Measurements from ENCODE around the gene MAPK11. TPM values are rescaled to one million over a fixed set of nuclear protein-coding genes. Genes with fewer than 3 reads are reported as not detected.

Gene MAPK11
- total and polyA plus RNA-seq, 4 donors: 5.7 to 40.2 (median 25.2) TPM

GRCh38 chr22:50272044-50272802 lies 2.0 kb upstream of the MAPK11 start:
- Histone ChIP-seq H3K36me3 (ENCODE audit: control insufficient read depth, insufficient read depth, low read length) (peaks cover 38% of the 10 kb centered on the region), H3K4me1 (ENCODE audit: control insufficient read depth, insufficient read depth, low read length) (peaks cover 65% of the 10 kb centered on the region), H3K27me3 (ENCODE audit: control insufficient read depth, insufficient read depth, low read length) (no peaks in the 10 kb centered on the region), H3K27ac (ENCODE audit: low read depth, low read length) (peak overlapping the region; percentile 67), H3K9me3 (ENCODE audit: control insufficient read depth, insufficient read depth, low read length) (no peaks in the 10 kb centered on the region), H3K4me3 (ENCODE audit: low read depth, low read length) (no peak overlapping the region)
- 35% methylated on average over 20 of the region's 26 CpGs for WGBS (ENCODE audit: insufficient coverage)
- DNase-seq (ENCODE audit: low read depth in 4 of 6, low spot score in 6 of 6): peak in 1 of 6 donors; percentile 18

GRCh38 chr22:50271519-50271970 lies 1.4 kb upstream of the MAPK11 start:
- no peak overlapping the region for H3K27ac ChIP-seq (ENCODE audit: low read depth, low read length)
- peak overlapping the region; percentile 26 for H3K4me3 ChIP-seq (ENCODE audit: low read depth, low read length)
- peak in 2 of 6 donors; percentile 87 to 90 for DNase-seq (ENCODE audit: low read depth in 4 of 6, low spot score in 6 of 6)
- peaks cover 38% of the 10 kb centered on the region for H3K36me3 ChIP-seq (ENCODE audit: control insufficient read depth, insufficient read depth, low read length)
- no peaks in the 10 kb centered on the region for H3K9me3 ChIP-seq (ENCODE audit: control insufficient read depth, insufficient read depth, low read length)
- H3K4me1 ChIP-seq (ENCODE audit: control insufficient read depth, insufficient read depth, low read length): peaks cover 71% of the 10 kb centered on the region
- H3K27me3 ChIP-seq (ENCODE audit: control insufficient read depth, insufficient read depth, low read length): no peaks in the 10 kb centered on the region
- under 1% methylated on average over 33 of the region's 45 CpGs for WGBS (ENCODE audit: insufficient coverage)

GRCh38 chr22:50270666-50271394 lies 650 bp upstream of the MAPK11 start:
- DNase-seq (ENCODE audit: low read depth in 4 of 6, low spot score in 6 of 6): peak in 2 of 6 donors; percentile 8 to 69
- Histone ChIP-seq H3K27me3 (ENCODE audit: control insufficient read depth, insufficient read depth, low read length) (no peaks in the 10 kb centered on the region), H3K9me3 (ENCODE audit: control insufficient read depth, insufficient read depth, low read length) (no peaks in the 10 kb centered on the region), H3K4me1 (ENCODE audit: control insufficient read depth, insufficient read depth, low read length) (peaks cover 74% of the 10 kb centered on the region), H3K36me3 (ENCODE audit: control insufficient read depth, insufficient read depth, low read length) (peaks cover 38% of the 10 kb centered on the region), H3K27ac (ENCODE audit: low read depth, low read length) (peak overlapping the region; percentile 53), H3K4me3 (ENCODE audit: low read depth, low read length) (peak overlapping the region; percentile 49)
- 1% methylated on average over 51 of the region's 53 CpGs for WGBS (ENCODE audit: insufficient coverage)

- Histone ChIP-seq H3K27me3 (ENCODE audit: control insufficient read depth, insufficient read depth, low read length) (no peaks in the 10 kb centered on the region), H3K36me3 (ENCODE audit: control insufficient read depth, insufficient read depth, low read length) (peaks cover 39% of the 10 kb centered on the region), H3K4me1 (ENCODE audit: control insufficient read depth, insufficient read depth, low read length) (peaks cover 67% of the 10 kb centered on the region), H3K9me3 (ENCODE audit: control insufficient read depth, insufficient read depth, low read length) (no peaks in the 10 kb centered on the region), H3K4me3 (ENCODE audit: low read depth, low read length) (peak overlapping the region; percentile 31), H3K27ac (ENCODE audit: low read depth, low read length) (peak overlapping the region; percentile 67)
- DNase-seq (ENCODE audit: low read depth in 4 of 6, low spot score in 6 of 6): peak in 2 of 6 donors; percentile 10 to 41
- 6% methylated on average over 17 of the region's 18 CpGs for WGBS (ENCODE audit: insufficient coverage)
These were observed 609 bp downstream of the MAPK11 start for GRCh38 chr22:50269573-50269969.

GRCh38 chr22:50268655-50269113 lies 1.5 kb downstream of the MAPK11 start:
- Histone ChIP-seq H3K27ac (ENCODE audit: low read depth, low read length) (no peak overlapping the region), H3K36me3 (ENCODE audit: control insufficient read depth, insufficient read depth, low read length) (peaks cover 44% of the 10 kb centered on the region), H3K4me1 (ENCODE audit: control insufficient read depth, insufficient read depth, low read length) (peaks cover 60% of the 10 kb centered on the region), H3K27me3 (ENCODE audit: control insufficient read depth, insufficient read depth, low read length) (no peaks in the 10 kb centered on the region), H3K4me3 (ENCODE audit: low read depth, low read length) (no peak overlapping the region), H3K9me3 (ENCODE audit: control insufficient read depth, insufficient read depth, low read length) (no peaks in the 10 kb centered on the region)
- peak in 2 of 6 donors; percentile 32 to 60 for DNase-seq (ENCODE audit: low read depth in 4 of 6, low spot score in 6 of 6)
- 53% methylated on average over 8 of the region's 9 CpGs for WGBS (ENCODE audit: insufficient coverage)

- WGBS (ENCODE audit: insufficient coverage): 13% methylated on average over 67 of the region's 75 CpGs
- Histone ChIP-seq H3K9me3 (ENCODE audit: control insufficient read depth, insufficient read depth, low read length) (no peaks in the 10 kb centered on the region), H3K36me3 (ENCODE audit: control insufficient read depth, insufficient read depth, low read length) (peaks cover 51% of the 10 kb centered on the region), H3K27ac (ENCODE audit: low read depth, low read length) (no peak overlapping the region), H3K4me3 (ENCODE audit: low read depth, low read length) (no peak overlapping the region), H3K27me3 (ENCODE audit: control insufficient read depth, insufficient read depth, low read length) (no peaks in the 10 kb centered on the region), H3K4me1 (ENCODE audit: control insufficient read depth, insufficient read depth, low read length) (peaks cover 63% of the 10 kb centered on the region)
- peak in 3 of 6 donors; percentile 57 to 96 (median 84) for DNase-seq (ENCODE audit: low read depth in 4 of 6, low spot score in 6 of 6)
These were observed 2.4 kb downstream of the MAPK11 start for GRCh38 chr22:50267591-50268390.

GRCh38 chr22:50266994-50267393 lies 3.2 kb downstream of the MAPK11 start:
- 62% methylated on average over 37 of the region's 37 CpGs for WGBS (ENCODE audit: insufficient coverage)
- no peak for DNase-seq (ENCODE audit: low read depth in 4 of 6, low spot score in 6 of 6)
- H3K9me3 ChIP-seq (ENCODE audit: control insufficient read depth, insufficient read depth, low read length): no peaks in the 10 kb centered on the region
- H3K27me3 ChIP-seq (ENCODE audit: control insufficient read depth, insufficient read depth, low read length): no peaks in the 10 kb centered on the region
- no peak overlapping the region for H3K27ac ChIP-seq (ENCODE audit: low read depth, low read length)
- H3K4me3 ChIP-seq (ENCODE audit: low read depth, low read length): no peak overlapping the region
- peaks cover 47% of the 10 kb centered on the region for H3K36me3 ChIP-seq (ENCODE audit: control insufficient read depth, insufficient read depth, low read length)
- peaks cover 63% of the 10 kb centered on the region for H3K4me1 ChIP-seq (ENCODE audit: control insufficient read depth, insufficient read depth, low read length)

- no peaks in the 10 kb centered on the region for H3K9me3 ChIP-seq (ENCODE audit: control insufficient read depth, insufficient read depth, low read length)
These were observed 5.1 kb downstream of the MAPK11 start for GRCh38 chr22:50264946-50265669.

More at GRCh38 chr22:50264946-50265669, 5.1 kb downstream of the MAPK11 start:
- DNase-seq (ENCODE audit: low read depth in 4 of 6, low spot score in 6 of 6): no peak
- Histone ChIP-seq H3K27me3 (ENCODE audit: control insufficient read depth, insufficient read depth, low read length) (no peaks in the 10 kb centered on the region), H3K27ac (ENCODE audit: low read depth, low read length) (no peak overlapping the region), H3K4me3 (ENCODE audit: low read depth, low read length) (no peak overlapping the region), H3K4me1 (ENCODE audit: control insufficient read depth, insufficient read depth, low read length) (peaks cover 57% of the 10 kb centered on the region), H3K36me3 (ENCODE audit: control insufficient read depth, insufficient read depth, low read length) (peaks cover 49% of the 10 kb centered on the region)
- 91% methylated on average over 15 of the region's 15 CpGs for WGBS (ENCODE audit: insufficient coverage)
